ENCODE data around the gene PUS7.

DNA sequence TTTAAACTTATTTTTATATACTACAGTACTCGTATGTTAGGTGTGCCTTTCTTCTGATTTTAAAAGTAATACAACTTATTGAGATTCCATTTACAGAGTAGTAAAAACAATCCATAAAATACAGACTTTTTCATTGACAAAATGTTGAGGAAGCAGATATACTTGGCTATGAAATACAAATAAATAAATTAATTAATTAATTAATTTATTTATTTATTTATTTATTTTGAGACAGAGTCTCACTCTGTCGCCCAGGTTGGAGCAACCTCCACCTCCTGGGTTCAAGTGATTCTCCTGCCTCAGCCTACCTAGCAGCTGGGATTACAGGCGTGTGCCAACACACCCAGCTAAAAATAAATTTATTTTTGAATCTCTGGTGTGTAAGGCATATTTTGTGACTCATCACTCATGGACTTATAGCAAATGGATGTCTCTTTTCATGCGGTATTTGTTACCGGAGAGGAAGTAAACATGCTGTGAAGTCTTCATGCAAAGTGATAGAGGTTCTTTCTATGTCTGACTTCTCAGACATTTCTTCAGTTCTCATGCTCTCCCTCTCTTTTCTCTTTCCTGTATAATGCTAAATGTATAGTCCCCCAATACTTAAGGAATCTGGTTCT lies 113.2 kb downstream of the PUS7 start:
- TF ChIP-seq EZH2 (IDR thresholded peaks at IDR 0.05; ENCODE audit: insufficient read depth, poor library complexity, severe bottlenecking), result no peak
- TF ChIP-seq EZH2phosphoT487 (IDR thresholded peaks at IDR 0.05; ENCODE audit: insufficient read depth, low read depth), result no peak
